Suprapubic skin (tissue), 4 donors: ENCODE results near the gene ITLN1. TPM values are rescaled to one million over a fixed set of nuclear protein-coding genes. Genes with fewer than 3 reads are reported as not detected.
"Not testable (repeated sequence)": the region's sequence is repeated elsewhere in the genome, so short reads cannot be mapped to it uniquely, and the experiment has no call there.

Source experiments
- DNase-seq, 2 donors: peaks; one replicate each; pipeline ENCODE4 v3.0.0-alpha.2; 2019; ENCODE audit warnings: low spot score in 2 of 2
- H3K27ac ChIP-seq: fragments of 200-600 bp; sonication (generic); one replicate; pipeline ENCODE4 v1.5.1; 2019
- H3K27me3 ChIP-seq: fragments of 200-600 bp; sonication (generic); one replicate; pipeline ENCODE4 v1.5.1; 2019
- H3K36me3 ChIP-seq: fragments of 200-600 bp; sonication (generic); one replicate; pipeline ENCODE4 v1.5.1; 2019
- H3K4me1 ChIP-seq: fragments of 200-600 bp; sonication (generic); one replicate; pipeline ENCODE4 v1.5.1; 2019
- H3K4me3 ChIP-seq: fragments of 200-600 bp; sonication (generic); one replicate; pipeline ENCODE4 v1.5.1; 2019; ENCODE audit warnings: mild to moderate bottlenecking
- H3K9me3 ChIP-seq: fragments of 200-600 bp; sonication (generic); one replicate; pipeline ENCODE4 v1.5.1; 2019
- EP300 ChIP-seq: sonication (generic); formaldehyde crosslinking; IDR thresholded peaks from one replicate; pipeline ENCODE4 v1.6.1; 2017; ENCODE audit warnings: antibody characterized with exemption
- POLR2A ChIP-seq, 2 donors: fragments of 450-650 bp; IDR thresholded peaks; one replicate each; pipeline ENCODE4 v1.6.1; 2017; ENCODE audit warnings: antibody characterized with exemption in 2 of 2, mild to moderate bottlenecking in 2 of 2, moderate library complexity in 2 of 2
- POLR2AphosphoS5 ChIP-seq, 3 donors: sonication (generic); formaldehyde crosslinking; IDR thresholded peaks; one replicate each; pipeline ENCODE4 v1.6.1; 2017; ENCODE audit warnings: antibody characterized with exemption in 3 of 3
- WGBS: methylation state at CpG from one replicate; pipeline ENCODE4 v1.1.5; 2018; 5-methylcytosine and 5-hydroxymethylcytosine counted together
- total RNA-seq, 4 donors: library from RNA; depleted of rRNA; stranded (reverse); fragments of >200 nt; gene quantifications; one replicate each; pipeline ENCODE4 v1.1.0, GENCODE V29; 2016
- TF ChIP-seq, protein P1 (sequence below), 2 donors: fragments of 200-600 bp in 1 of 2; fragments of 450-650 bp in 1 of 2; sonication (generic) in 1 of 2; IDR thresholded peaks; one replicate each; pipeline ENCODE4 v1.5.1; 2016 to 2019; ENCODE audit warnings: antibody characterized with exemption in 2 of 2, mild to moderate bottlenecking in 1 of 2, moderate library complexity in 1 of 2

The ITLN1 gene
- total RNA-seq, 4 donors from 2014 or later: not detected

DNA sequence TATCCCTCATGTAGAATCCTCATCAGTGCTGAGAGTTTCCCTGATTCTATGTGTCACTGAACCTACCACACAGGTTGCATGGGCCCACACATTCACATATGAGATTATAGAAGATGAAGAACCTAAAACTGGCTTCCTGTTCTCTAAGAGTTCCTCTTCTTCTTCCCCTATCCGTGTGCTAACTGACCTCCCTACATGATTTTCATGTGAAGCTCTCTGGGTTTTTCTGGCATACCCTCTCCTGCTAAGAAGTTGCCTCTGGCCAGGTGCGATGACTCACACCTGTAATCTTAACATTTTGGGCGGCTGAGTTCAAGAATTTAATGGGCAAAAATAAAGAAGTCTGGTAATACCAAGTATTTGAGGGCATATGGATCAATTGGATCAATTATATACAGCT, 16.8 kb downstream of the ITLN1 start:
- WGBS: 52% methylated on average over 3 of the region's 3 CpGs
- H3K27ac ChIP-seq: no peak overlapping the region
- H3K9me3 ChIP-seq: no peaks in the 10 kb centered on the region
- no peaks in the 10 kb centered on the region for H3K36me3 ChIP-seq
- DNase-seq: no peak
- no peak overlapping the region for H3K4me3 ChIP-seq
- H3K4me1 ChIP-seq: no peaks in the 10 kb centered on the region
- TF ChIP-seq POLR2A (IDR thresholded peaks at IDR 0.05) (no peak), EP300 (no peak), POLR2AphosphoS5 (IDR thresholded peaks at IDR 0.05) (no peak)
- TF ChIP-seq, protein P1, sequence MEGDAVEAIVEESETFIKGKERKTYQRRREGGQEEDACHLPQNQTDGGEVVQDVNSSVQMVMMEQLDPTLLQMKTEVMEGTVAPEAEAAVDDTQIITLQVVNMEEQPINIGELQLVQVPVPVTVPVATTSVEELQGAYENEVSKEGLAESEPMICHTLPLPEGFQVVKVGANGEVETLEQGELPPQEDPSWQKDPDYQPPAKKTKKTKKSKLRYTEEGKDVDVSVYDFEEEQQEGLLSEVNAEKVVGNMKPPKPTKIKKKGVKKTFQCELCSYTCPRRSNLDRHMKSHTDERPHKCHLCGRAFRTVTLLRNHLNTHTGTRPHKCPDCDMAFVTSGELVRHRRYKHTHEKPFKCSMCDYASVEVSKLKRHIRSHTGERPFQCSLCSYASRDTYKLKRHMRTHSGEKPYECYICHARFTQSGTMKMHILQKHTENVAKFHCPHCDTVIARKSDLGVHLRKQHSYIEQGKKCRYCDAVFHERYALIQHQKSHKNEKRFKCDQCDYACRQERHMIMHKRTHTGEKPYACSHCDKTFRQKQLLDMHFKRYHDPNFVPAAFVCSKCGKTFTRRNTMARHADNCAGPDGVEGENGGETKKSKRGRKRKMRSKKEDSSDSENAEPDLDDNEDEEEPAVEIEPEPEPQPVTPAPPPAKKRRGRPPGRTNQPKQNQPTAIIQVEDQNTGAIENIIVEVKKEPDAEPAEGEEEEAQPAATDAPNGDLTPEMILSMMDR (IDR thresholded peaks at IDR 0.05): no peak
- no peaks in the 10 kb centered on the region for H3K27me3 ChIP-seq

DNA sequence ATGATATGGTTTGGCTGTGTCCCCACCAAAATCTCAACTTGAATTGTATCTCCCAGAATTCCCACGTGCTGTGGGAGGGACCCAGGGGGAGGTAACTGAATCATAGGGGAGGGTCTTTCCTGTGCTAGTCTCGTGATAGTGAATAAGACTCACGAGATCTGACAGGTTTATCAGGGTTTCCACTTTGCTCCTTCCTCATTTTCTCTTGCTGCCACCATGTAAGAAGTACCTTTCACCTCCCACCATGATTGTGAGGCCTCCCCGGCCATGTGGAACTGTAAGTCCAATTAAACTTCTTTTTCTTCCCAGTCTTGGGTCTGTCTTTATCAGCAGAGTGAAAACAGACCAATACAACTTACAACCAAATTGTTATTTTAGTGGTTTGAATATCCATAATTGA, 17.3 kb downstream of the ITLN1 start:
- H3K9me3 ChIP-seq, H3K36me3 ChIP-seq, H3K27ac ChIP-seq, H3K27me3 ChIP-seq, H3K4me1 ChIP-seq, H3K4me3 ChIP-seq, DNase-seq: not testable (repeated sequence)
- 46% methylated on average over 4 of the region's 4 CpGs for WGBS

DNA sequence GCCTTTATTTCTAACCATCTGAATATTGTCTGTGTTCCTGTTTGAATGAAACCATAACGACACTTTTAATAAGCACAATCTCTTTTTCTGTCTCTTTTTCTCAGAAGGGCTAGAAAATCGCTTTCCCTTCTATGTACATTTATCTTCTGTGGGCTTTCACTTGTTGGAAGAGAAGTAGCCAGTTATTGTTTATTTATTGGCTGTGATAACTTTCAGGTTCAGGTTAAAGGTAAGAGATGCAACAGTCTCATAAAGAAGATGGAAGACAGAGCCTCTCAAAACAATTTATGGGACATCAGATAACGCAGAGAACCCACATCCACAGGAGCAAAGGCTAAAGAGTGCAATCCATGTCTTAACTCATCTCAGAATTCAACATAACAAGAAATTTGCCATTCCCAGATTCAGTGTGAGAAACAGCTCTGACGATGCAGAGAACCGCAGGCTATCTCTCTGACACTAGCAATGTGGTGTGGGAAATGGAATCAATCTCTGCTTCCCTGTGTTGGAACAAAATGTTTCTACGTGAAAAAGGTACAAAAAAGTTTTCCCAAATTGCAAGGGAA, 18.2 kb downstream of the ITLN1 start:
- no peaks in the 10 kb centered on the region for H3K27me3 ChIP-seq
- peaks cover 9% of the 10 kb centered on the region for H3K4me1 ChIP-seq
- 69% methylated on average over 6 of the region's 6 CpGs for WGBS
- no peaks in the 10 kb centered on the region for H3K9me3 ChIP-seq
- TF ChIP-seq POLR2AphosphoS5 (IDR thresholded peaks at IDR 0.05) (no peak), POLR2A (IDR thresholded peaks at IDR 0.05) (no peak), EP300 (no peak)
- TF ChIP-seq, protein P1 (IDR thresholded peaks at IDR 0.05): no peak
- no peaks in the 10 kb centered on the region for H3K36me3 ChIP-seq
- H3K27ac ChIP-seq: no peak overlapping the region
- no peak overlapping the region for H3K4me3 ChIP-seq
- DNase-seq: no peak

DNA sequence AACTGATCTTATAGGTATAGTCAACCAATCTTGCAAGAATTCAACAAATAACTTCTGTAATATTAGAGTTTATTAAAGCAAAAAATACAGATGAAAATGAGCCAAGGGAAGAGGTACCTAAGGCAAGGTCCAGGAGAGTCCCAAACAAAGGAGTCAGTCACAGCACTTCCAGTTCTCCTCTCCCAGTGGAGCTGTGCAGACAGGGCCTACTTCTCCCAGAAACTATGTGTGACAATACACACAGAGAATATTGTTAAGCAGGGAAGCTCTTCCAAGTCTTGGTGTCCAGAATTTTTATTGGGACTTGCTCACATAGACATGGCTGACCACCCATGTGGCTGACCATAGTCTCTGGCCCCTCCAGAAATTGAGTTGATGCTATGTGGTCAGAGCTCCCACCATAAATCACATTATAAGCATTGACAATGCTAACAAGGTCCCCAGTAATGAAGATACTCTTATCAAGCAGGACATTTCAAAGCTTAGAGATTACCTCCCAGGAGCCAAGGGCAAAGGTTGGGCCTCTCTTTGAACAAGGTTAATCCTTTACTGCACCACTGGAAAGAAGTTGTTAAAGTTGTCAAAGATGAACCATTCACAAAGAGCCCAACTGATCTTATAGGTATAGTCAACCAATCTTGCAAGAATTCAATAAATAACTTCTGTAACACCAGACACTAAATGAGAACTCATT, 18.8 kb downstream of the ITLN1 start:
- TF ChIP-seq, protein P1 (IDR thresholded peaks at IDR 0.05): no peak
- TF ChIP-seq POLR2AphosphoS5 (IDR thresholded peaks at IDR 0.05): no peak
- TF ChIP-seq EP300: no peak
- no peak for TF ChIP-seq POLR2A (IDR thresholded peaks at IDR 0.05)
- Histone ChIP-seq H3K36me3 (no peaks in the 10 kb centered on the region), H3K27ac (no peak overlapping the region), H3K27me3 (no peaks in the 10 kb centered on the region), H3K4me1 (peaks cover 9% of the 10 kb centered on the region), H3K9me3 (no peaks in the 10 kb centered on the region), H3K4me3 (no peak overlapping the region)
- no peak for DNase-seq

DNA sequence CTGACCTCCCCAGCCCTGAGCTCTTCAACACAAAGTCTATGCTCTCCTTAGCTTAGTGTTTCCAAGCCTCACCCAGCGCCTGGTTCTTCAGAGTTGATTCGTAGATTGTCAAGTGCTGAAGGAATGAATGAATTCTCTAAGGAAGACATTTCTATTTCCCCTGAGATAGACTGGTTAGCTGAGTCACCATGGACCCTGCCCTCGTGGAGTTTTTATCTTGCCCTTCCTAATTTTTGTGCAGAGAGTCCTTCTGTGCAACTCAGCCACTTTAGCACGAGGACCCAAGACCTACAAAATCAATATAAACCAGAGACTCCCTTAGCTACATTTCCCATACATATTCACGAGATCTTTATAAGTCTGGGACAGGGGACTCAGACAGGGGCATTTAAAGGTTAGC, 19.6 kb downstream of the ITLN1 start:
- Histone ChIP-seq H3K4me3 (no peak overlapping the region), H3K27me3 (no peaks in the 10 kb centered on the region), H3K36me3 (no peaks in the 10 kb centered on the region), H3K27ac (no peak overlapping the region), H3K4me1 (peaks cover 9% of the 10 kb centered on the region), H3K9me3 (no peaks in the 10 kb centered on the region)
- WGBS: 88% methylated on average over 5 of the region's 5 CpGs
- TF ChIP-seq POLR2A (IDR thresholded peaks at IDR 0.05) (no peak), POLR2AphosphoS5 (IDR thresholded peaks at IDR 0.05) (no peak), EP300 (no peak)
- TF ChIP-seq, protein P1 (IDR thresholded peaks at IDR 0.05): no peak
- no peak for DNase-seq
